GOT3 (cell line): ENCODE results near the gene LHFPL6.

Experiments
- DNase-seq: peaks from one replicate; lab custom pipeline; 2025; ENCODE audit warnings: mixed read lengths; lab: John Stamatoyannopoulos, UW

LHFPL6 gene

GRCh38 chr13:39306639-39307589, 296.1 kb downstream of the LHFPL6 start:
- DNase-seq, result no peak

GRCh38 chr13:39302820-39303219, 300.2 kb downstream of the LHFPL6 start:
- DNase-seq, result no peak

- no peak for DNase-seq
These were observed 304.0 kb downstream of the LHFPL6 start for GRCh38 chr13:39298951-39299350.

- DNase-seq, result no peak
These were observed 305.3 kb downstream of the LHFPL6 start for GRCh38 chr13:39297664-39298171.

GRCh38 chr13:39297023-39297422, 306.0 kb downstream of the LHFPL6 start:
- no peak for DNase-seq

- DNase-seq, result no peak
These were observed 306.8 kb downstream of the LHFPL6 start for GRCh38 chr13:39296193-39296592.
